HuH-7.5 (cell line): ENCODE results near the gene PRR19.

Experiments
- DNase-seq: peaks from one replicate; pipeline ENCODE4 v3.0.0; 2011; ENCODE audit warnings: low spot score

Gene PRR19

DNA sequence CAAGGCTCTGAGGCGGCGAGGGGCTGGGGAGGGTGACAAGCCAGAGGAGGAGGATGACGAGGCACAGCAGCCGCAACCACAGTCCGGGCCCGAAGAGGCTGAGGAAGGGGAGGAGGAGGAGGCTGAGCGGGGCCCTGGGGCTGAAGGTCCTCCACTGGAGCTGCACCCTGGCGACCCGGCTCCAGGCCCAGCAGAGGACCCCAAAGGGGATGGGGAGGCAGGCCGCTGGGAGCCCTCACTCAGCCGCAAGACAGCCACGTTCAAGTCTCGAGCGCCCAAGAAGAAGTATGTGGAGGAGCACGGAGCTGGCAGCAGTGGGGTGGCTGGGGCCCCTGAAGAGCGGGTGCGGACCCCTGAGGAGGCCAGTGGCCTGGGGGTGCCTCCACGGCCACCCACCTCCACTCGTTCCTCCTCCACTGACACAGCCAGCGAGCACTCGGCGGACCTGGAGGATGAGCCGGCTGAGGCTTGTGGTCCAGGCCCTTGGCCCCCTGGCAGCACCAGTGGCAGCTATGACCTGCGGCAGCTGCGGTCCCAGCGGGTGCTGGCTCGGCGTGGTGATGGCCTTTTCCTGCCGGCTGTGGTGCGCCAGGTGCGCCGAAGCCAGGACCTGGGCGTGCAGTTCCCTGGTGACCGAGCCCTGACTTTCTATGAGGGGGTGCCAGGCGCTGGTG lies 29.9 kb upstream of the PRR19 start:
- no peak for DNase-seq

DNA sequence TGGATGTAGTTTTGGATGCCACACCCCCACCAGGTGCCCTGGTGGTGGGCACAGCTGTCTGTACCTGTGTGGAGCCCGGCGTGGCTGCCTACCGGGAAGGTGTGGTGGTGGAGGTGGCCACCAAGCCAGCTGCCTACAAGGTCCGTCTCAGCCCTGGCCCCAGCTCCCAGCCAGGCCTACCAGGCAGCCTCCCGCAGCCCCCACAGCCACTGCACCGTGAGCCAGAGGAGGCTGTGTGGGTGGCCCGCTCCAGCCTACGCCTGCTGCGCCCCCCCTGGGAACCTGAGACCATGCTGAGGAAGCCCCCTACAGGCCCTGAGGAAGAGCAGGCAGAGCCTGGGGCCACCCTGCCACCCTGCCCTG lies 29.4 kb upstream of the PRR19 start:
- no peak for DNase-seq

DNA sequence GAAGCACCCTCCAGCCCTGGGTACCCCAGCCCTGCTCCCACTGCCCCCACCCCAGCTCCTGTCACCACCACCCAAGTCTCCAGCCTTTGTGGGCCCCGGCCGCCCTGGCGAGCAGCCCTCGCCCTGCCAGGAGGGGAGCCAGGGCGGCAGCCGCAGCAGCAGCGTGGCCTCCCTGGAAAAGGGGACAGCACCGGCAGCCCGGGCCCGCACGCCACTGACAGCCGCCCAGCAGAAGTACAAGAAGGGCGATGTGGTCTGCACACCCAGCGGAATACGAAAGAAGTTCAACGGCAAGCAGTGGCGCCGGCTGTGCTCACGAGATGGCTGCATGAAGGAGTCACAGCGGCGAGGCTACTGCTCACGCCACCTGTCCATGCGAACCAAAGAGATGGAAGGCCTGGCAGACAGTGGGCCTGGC lies 28.9 kb upstream of the PRR19 start:
- no peak for DNase-seq

DNA sequence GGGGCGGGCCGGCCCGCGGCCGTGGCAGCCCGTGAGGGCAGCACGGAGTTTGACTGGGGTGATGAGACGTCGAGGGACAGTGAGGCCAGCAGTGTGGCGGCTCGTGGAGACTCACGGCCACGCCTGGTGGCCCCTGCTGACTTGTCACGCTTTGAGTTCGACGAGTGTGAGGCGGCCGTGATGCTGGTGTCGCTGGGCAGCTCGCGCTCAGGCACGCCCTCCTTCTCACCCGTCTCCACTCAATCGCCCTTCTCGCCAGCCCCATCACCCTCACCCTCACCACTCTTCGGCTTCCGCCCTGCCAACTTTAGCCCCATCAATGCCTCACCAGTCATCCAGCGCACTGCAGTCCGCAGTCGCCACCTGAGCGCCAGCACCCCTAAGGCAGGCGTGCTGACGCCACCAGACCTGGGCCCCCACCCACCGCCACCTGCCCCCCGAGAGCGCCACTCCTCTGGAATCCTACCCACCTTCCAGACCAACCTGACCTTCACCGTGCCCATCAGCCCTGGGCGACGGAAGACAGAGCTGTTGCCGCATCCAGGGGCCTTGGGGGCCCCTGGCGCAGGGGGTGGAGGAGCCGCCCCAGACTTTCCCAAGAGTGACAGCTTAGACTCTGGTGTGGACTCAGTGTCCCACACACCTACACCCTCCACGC lies 28.4 kb upstream of the PRR19 start:
- no peak for DNase-seq

DNA sequence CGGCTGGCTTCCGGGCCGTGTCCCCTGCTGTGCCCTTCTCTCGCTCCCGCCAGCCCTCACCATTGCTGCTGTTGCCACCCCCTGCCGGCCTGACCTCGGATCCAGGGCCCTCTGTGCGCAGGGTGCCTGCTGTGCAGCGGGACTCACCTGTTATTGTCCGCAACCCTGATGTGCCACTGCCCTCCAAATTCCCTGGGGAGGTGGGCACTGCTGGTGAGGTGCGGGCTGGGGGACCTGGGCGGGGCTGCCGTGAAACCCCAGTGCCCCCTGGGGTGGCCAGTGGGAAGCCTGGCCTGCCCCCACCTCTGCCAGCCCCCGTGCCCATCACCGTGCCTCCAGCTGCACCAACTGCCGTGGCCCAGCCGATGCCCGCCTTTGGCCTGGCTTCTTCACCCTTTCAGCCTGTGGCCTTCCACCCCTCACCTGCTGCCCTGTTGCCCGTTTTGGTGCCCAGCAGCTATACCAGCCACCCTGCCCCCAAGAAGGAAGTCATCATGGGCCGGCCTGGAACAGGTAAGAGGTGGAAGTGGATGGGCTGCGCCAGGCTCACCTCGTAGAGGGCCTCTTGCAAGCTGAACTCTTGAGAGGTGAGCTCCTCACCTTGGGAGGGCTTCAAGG lies 27.8 kb upstream of the PRR19 start:
- no peak for DNase-seq

DNA sequence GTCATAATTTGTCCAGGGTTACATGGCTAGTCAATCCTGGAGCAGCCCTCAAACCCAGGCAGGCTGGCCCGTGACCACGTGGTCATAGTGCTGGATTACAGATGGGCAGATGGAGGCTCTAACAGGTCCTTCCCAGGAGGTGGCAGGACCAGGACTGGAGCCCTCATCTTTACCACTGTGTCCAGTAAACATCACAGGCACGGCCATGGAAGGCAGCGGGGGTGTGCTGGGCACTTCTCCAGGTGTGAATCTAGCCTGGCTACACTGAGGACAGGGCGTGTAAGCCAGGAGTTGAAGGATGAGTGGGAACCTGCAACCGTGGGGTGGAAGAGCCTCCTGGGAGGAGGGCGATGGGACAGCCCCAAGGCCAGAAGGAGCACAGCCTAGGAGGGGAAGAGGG lies 26.8 kb upstream of the PRR19 start:
- DNase-seq, result no peak

DNA sequence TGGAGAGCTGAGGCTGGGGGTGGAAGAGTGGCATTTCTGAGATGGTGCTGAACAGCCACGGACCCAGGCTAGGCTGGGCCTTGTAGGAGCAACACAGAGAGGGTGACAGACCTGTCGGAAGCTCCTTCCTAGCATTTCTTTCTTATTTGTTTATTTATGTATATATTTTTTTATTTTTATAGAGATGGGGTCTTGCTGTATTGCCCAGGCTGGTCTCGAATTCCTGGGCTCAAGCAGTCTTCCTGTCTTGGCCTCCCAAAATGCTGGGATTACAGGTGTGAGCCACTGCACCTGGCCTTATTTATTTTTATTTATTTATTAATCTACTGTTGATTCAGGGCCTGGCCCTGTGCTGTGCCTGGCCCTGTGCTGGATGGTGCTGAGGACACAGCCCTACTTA lies 26.4 kb upstream of the PRR19 start:
- no peak for DNase-seq

DNA sequence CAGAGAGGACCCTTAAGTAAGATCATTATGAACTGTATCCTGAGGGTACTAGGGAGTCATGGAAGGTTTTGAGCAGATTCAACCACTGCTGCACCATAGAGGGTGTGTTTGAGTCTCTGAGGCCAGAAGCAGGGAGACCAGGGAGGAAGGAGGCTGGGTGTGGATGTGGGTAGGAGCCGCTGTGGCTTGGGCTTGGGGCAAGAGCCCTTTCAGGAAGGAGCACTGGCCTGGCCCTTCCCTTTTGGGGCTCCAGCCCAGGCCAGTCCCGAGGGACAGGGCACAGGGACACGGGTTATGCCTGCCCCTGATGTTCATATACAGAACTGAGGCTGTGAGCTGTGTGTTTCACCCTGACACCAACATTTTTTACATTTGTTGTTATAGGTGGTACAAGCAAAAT lies 25.6 kb upstream of the PRR19 start:
- no peak for DNase-seq

DNA sequence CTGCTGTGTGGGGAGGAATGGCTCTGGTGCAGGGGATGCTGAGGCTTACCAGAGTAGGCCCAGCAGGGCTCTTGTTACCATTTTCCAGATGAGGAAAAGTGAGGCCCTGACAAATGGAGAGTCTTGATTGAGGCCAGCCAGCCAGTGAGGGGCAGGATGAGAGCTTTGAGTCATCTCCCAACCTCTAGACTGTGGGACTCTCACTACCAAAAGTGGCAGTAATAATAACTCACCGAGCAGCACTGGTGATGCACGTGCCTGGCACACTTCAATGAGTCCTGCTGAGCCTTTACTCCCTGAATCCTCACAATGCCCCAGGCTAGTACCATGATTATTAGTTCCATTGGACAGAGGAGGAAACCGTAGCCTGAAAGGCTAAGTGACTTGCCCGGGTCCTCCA lies 25.1 kb upstream of the PRR19 start:
- DNase-seq, result no peak

DNA sequence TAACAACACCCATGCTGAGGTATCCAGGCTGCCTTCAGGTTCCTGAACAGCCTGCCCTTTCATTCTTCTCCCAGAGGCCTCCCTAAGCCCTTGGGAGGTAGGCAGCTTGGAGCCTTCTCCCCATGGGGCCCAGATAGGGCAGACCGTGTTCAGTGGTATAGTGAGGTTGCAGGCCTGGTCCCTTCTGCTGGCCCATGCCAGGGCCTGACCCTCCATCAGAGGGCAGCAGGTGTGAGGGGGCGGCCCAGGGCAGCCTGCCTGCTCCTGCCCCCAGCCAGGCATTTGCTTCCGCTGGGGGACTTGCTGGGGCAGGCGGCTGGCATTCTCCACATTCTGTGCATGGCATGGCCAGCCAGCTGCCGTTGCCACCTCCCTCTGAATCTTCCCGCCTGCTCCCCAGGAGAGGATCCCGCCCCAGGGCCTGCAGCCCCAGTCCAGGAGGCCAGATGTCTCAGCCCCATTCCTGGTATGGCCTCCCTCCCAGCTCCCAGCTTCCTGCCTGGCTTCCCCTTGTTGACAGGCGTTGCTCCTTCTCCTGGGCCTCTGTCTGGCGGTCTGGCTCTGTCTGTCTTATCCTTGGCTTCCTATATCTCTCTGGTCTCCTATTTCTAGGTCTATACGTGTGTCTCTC lies 24.0 kb upstream of the PRR19 start:
- DNase-seq, result no peak

DNA sequence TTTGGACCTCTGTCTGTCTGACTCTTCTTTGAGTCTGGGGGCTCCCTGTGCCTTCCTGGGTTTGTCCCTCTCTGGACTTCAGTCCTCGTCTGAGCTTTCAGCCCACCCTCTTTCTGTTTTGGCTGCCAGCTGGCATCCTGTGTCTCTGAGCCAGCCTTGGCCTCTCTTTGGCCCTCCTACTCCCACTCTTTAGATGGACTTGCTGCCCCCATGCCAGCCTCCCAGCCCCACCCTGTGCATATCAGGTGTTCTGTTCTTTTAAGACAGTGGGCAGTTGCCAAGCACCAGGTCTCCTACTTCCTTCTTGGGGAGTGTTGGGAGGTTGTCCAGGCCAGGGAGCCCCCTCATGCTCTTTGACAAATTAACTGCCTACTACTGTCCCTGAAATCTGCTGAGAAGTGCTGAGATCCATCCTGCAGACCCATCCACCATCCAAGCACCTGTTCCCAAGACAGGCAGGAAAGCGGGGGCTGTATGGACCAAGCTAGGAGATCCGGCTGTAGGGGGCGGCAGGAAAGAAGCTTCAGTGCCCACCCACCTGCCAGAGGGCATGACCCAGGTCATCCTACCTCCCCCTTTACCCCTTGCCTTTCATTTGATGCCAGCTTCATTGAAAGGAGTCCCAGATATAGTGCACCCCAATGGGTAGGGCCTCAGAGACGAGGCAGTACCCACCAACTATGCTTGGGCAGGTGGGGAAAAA lies 23.3 kb upstream of the PRR19 start:
- DNase-seq, result no peak

DNA sequence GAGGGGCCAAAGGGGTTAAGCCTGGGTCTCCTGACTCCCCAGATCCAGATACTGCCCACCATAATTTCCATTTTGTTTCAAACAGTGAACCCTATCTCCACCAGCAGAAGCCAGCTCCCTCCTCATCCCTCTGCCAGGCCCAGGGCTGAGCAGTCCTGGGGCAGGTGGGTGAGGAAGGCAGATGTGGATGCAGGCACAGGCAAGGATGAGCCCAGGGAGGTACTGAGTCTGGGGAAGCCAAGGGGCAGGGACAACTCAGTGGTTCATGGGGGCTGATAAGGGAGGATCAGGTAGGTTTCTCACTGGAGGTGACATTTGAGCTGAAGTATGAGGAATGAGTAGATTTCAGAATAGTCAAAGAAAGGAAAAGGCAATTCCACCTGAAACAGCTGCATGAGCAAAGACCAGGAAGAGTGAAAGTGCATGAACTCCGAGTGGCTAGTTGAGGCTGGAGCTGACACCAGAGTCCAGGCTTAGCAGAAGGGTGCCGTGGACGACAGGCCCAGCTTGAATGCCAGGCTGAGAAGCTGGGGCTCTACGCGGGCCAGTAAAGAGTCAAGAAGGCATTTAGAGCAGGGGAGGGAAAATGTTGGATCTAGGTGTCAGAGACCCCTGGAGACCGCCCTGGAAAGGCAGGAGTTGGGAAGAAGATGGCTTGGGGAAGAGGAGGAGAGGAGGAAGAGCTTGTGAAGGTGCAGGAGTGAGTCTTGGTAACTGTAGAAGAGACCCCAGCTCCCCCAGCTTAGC lies 22.6 kb upstream of the PRR19 start:
- no peak for DNase-seq

DNA sequence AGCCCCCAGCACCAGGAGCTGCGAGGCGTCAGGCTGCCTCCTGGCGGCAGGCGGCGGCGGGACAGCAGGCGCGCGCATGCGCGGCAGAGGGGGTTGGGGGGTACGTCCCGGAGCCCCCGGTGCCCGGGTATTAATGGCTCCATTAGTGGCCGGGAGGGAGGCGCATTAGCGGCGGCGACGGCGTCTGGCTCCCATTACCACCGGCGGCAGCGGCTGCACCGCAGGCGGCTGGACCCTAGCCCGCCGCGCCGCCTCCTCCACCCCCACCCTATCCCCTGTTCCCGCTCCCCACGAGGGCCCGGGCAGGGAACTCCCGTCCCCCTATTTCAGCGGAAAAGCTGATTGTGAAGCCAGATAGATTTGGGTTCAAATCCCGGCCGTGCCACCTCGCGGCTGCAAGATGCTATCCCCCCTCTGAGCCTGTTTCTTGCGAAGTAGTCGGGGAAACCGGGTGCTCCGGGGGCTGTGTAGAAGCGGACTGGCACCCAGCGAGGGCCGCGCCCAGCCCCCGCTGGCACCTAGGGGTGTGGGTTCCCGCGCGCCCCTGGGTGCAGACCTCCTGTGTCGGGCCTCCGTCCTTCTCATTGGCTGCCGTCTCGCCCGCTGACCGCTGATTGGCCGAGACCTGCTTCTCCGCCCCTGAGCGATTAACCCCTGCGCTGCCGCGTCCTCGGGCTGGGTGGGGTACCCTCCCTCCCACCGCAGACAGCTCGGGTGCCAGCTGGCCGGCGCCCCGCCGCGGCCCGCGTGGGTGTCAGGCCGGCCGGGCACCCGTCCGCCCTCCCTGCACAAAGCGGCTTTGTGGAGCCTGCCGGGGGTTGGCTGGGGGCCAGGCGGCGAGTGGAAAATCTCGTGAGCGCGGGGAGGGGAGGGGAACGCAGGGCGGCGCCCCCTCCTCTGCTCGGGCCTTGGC lies 21.8 kb upstream of the PRR19 start:
- DNase-seq, result peak; percentile 100

DNA sequence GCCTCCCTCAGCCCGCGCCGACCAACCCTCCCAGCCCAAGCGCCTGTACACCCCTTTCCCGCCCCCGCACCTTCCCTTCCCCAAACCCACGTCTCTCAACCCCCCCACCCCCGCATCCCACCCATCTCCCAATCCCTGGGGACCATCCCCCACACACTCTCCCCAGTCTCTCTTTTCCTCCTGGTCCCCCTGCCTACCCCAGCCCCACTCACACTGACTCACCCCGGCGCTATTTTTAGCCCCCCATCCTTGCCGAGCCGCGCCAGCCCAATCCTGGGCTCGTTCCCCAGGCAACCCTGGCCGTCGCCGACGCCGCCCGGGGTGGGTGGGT lies 21.2 kb upstream of the PRR19 start:
- peak; percentile 63 for DNase-seq

DNA sequence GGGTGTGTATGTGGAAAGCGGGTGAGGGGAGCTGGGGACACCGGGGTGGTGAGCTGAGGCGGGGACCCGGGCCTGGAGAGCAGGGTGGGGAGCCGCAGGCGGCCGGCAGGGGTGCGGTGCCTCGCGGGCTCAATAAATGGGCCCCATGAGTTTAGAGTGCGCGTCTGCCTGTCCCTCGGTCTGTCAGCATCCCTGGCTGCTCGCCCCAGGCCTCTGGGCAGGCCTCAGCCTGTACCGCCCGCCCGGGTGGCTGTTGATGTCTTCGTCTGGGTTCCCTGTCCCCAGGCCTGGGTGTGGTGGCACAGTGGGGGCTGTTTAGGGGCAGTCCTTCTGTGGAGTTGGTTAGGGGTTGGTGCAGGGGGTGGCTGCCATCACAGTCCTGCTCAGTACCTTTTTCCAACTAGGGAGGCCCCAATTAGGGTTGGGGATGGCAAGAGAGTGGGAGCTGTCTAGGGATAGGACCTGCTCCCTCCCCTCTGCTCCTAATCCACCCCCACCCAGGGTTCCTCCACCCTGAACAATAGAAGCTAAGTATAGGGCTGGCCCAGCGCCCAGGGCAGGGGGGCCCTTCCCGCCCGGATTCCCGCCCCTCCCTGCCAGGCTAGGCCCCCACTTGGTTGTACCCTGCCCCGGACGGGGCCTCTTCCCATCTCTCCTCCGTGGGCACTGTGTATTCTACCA lies 20.6 kb upstream of the PRR19 start:
- no peak for DNase-seq

DNA sequence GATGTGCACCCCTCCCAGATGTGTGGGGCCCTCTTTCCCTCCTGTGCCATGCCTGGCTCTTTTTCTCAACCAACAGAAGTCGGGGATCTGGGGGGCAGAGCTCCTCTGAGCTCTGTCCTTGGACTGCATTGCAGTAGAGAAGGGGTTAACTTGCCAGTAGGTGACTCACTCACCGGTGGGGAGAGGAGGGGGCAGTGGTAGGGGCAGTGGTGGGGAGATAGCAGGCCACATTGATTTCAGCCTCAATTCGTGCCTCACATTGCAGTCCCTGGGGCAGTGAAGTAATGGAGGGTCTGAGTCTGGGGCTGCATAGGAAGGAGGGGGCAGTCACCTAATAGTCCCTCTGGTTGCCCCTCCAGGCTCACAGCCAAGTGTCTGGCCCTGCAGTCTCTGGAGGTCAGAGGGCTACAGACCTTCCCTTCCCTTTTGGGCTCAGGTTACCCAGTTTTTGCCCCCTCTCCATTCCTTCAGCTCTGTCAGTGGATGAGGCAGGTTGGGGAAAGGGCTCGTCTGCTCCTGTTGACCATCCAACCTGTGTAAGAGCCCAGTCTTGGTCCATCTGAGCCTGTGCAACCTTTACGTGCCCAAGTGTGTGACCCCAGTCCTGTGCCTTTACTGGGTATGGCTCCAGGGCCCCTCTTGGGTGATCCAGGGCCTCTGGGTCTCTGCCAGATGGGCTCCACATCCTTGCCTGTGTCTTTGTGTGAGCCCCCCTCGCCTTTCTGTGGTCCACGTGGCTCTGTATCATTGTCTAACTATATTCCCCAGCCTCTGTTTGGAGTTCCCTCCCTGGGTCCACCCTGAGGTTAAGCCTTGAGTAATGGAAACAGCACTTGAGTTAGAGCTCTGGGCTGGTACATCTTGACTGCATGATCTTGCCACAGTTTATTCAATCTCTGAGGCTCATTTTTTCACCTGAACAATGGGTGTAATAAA lies 19.8 kb upstream of the PRR19 start:
- no peak for DNase-seq

DNA sequence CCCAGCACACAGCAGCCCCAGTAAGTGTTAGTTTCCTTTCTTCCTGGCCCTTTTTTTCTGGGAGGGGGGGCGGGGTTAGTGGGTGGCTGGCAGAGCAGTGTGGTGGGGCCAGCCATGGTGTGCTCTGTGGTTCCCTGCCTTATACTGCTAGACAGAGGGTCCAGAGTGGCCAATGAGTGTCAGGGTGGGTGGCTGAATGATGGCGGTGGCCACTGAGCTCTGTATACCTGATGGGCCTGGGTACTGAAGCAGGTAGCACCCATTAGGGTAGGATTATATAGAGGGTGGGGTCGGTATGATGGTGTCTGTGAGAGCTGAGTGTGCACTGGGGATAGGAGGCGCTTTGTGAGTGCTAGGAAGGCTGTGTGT lies 19.1 kb upstream of the PRR19 start:
- no peak for DNase-seq

DNA sequence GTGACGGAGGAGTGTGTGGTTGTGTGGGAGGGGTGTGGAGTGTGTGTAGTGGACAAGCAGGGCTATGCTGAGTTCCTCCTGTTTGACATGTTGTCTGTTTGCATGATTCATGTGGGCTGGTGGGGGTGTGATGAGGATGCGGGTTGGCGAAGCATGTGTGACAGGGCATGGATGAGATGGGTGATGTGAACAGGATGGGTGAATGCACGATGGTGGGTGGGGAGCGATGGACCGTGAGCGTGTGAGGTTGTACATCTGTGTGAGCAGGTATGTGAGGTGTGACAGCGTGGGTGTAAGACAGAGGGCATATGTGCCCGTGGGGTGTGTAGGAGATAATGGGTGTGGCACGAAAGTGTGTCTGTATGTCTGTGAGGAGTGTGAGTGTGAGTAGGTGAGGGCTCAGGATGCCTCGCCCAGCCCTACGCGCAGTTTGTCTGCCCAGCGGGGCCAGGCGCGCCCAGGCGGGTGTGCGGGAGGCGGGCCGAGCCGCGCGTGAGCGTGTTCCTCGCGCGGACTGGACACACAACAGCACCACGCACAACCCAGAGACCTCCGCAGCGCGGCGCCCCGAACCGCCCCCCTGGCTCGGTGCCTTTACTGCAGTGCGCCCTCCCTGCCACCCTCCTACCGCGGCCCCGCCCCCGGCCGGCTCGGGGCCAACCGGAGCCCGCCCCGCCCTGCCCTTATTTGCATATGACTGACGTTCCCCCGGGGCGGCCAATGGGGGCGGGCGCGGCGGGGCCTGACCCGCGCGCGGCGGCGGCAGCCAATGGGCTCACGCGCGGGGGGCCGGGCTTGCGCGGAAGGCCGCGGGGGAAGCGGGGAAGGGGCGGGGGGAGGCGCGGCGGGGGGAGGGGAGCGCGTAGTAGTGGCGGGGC lies 18.5 kb upstream of the PRR19 start:
- peak; percentile 100 for DNase-seq
